Stimulated activated CD4-positive, alpha-beta T cell treated with anti-CD3 and anti-CD28 coated beads, Interleukin-1b, Interleukin-23, amount 100 ng/mL, for 48 hours (primary cell): ENCODE results near the gene MGRN1.
A peak's percentile ranks its signal among the peaks of the same experiment; 100 is the strongest.

Experiments used
- DNase-seq: peaks from one replicate; pipeline ENCODE4 v3.0.0-alpha.2; 2020

MGRN1 gene

DNA sequence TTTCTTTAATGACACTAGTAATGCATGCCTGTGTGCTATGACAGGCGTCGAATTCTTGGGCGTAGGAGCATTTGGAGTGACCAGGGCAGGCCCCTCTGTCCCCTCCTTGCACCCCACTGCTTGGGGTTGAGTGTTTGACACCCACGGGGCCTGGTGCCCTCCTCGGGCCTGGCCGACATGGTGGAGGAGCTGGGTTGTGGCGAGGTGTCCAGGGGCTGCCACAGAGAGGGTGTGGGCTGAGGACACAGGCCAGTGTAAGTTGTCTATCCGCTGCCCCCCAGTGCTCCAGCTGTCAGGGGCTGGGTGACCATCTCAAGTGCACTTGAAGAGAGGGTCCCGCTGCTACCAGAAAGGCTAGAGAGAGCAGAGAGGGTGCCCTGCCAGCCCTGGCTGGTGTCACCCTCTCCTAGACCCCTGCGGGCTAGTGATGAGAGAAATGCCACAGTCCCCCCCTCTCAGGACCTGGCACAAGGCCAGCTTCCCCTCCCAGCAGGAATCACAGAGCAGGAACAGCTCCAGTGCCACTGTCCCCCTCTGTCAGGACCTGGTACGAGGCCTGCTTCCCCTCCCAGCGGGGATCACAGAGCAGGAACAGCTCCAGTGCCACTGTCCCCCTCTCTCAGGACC lies 30.5 kb downstream of the MGRN1 start:
- DNase-seq, result no peak

GRCh38 chr16:4655801-4656200 lies 31.2 kb downstream of the MGRN1 start:
- no peak for DNase-seq

DNA sequence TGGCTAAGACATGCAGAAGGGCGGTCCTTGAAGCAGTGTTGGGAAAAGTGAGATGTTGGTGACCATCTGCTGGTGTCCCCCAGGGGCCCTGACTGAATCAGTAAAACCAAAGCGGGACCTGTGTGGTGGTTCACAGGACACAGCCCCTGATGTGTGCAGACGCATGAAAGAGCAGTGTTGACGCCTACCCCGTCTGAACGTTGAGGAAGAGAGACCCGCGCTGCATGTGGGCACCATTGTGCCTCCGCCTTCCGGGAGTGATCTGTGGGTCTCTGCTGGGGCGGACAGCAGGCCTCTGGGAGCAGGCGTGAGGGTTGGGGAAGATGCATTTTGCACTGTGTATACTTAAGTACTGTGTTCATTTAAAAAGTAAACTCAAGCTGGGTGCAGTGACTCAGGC lies 31.6 kb downstream of the MGRN1 start:
- no peak for DNase-seq

GRCh38 chr16:4656695-4657686 lies 32.4 kb downstream of the MGRN1 start:
- DNase-seq, result no peak

DNA sequence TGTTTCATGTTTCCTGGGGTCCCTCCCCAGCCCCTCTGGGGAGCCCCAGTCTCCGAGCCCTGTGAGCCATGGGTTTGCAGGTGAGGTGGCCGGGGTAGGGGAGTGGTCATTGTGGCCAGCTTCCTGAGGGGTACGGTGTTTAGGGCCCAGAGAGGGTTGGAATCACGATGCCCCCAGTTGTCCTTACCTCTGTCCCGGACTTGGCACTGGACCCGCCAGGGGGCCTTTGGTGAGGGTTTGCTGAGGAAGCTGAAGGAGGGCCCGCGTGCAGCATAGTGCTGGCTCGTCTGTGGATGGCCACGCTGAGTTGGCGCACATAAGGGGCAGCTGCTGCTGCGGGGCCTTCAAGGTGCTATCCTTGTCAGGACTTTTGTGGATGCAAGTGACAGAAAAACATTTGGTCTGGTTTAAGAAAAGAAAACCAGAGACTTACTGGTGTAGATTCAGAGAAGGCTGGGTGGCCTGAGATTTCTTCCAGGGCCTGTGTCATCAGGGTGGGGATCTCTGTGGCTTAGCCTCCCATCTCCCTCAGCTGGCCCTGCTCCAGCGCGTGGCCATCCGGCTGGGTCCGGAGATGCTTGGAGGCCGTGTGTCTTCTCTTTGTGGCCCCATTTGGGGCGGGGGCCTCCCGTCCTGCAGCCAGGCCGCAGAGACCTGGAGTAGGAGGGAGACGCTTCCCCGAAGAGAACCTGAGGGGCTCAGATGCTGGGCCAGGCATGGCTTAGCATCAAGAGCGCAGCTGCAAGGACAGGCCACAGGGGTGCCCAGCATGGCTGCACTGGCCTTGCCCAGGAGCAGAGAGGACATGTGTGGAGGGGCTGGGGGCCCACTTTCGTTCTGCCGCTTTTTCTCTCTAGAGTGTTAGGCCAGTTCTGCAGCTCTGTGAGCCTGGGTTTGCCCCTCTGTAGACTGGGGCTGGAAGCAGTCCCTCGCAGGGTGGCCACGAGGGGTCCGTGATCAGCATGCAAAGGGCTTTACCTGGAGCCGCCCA lies 35.0 kb downstream of the MGRN1 start:
- DNase-seq, result no peak

DNA sequence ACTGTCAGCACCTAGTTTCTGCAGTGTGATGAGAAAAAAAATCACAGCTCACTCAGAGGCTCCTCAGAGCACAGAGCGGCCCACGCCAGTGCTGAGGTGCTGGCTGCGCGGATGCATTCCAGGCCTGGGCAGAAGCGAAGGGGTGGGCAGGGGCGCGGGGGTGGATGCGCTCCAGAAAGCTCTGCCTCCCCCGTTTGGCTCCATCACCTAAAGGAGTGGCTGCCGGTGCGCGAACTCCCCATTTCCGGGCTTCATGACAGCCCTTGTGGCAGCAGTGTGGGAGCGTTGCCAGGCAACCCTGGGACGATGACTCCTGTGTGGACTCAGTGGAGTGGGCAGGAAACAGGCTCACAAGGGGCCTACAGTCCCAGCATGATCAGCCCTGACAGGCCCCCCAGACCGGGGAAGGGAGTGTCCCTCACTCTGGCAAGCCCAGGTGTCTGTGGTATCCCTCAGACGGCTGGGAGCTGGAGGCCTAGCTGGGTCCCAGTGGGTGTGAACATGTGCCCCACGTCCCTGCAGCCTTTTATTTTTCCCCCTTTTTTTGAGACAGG lies 35.9 kb downstream of the MGRN1 start:
- peak; percentile 71 for DNase-seq

- DNase-seq, result no peak
Measured at GRCh38 chr16:4661661-4662060, 37.0 kb downstream of the MGRN1 start.

- DNase-seq, result no peak
Measured at GRCh38 chr16:4663465-4663776, 38.8 kb downstream of the MGRN1 start.

GRCh38 chr16:4663777-4664465 lies 39.3 kb downstream of the MGRN1 start:
- DNase-seq, result no peak

- peak; percentile 53 for DNase-seq
Measured at GRCh38 chr16:4664538-4665418, 40.2 kb downstream of the MGRN1 start.

DNA sequence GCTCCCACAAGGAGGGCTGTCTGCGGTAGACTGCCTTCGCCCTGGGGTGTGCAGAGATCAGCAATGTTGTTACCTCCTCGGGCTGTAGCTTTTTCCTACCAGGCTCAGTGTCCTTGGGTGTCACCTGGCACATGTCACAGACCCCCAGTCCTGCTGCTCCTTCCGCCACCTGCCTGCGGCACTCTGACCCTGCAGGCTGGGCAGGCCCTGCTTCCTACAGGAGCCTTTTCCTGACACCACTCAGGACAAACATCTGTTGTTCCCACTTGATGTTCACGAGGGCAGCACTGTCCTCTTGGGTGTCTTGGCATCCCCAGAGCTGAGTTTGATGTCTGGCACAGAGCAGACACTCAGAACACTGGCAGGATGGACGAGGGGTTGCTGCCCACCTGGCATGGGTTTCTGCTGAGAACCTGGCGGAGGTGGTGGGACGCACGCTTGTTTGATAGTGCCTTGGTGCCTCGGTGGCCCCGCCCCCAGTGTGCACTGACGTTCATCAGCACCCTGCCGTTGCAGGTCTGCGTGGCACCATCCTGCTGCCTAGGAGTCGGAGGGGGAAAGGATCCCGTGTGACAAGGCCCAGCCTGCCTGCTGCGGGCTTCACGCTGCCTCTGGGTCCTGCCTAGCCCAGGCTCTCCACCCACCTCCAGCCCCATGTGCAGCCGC lies 42.0 kb downstream of the MGRN1 start:
- no peak for DNase-seq

- DNase-seq, result no peak
Measured at GRCh38 chr16:4667203-4667963, 42.8 kb downstream of the MGRN1 start.

GRCh38 chr16:4668313-4668960 lies 43.8 kb downstream of the MGRN1 start:
- DNase-seq, result no peak

GRCh38 chr16:4673387-4674046 lies 48.9 kb downstream of the MGRN1 start:
- DNase-seq, result no peak

GRCh38 chr16:4674926-4675530 lies 50.4 kb downstream of the MGRN1 start:
- no peak for DNase-seq

DNA sequence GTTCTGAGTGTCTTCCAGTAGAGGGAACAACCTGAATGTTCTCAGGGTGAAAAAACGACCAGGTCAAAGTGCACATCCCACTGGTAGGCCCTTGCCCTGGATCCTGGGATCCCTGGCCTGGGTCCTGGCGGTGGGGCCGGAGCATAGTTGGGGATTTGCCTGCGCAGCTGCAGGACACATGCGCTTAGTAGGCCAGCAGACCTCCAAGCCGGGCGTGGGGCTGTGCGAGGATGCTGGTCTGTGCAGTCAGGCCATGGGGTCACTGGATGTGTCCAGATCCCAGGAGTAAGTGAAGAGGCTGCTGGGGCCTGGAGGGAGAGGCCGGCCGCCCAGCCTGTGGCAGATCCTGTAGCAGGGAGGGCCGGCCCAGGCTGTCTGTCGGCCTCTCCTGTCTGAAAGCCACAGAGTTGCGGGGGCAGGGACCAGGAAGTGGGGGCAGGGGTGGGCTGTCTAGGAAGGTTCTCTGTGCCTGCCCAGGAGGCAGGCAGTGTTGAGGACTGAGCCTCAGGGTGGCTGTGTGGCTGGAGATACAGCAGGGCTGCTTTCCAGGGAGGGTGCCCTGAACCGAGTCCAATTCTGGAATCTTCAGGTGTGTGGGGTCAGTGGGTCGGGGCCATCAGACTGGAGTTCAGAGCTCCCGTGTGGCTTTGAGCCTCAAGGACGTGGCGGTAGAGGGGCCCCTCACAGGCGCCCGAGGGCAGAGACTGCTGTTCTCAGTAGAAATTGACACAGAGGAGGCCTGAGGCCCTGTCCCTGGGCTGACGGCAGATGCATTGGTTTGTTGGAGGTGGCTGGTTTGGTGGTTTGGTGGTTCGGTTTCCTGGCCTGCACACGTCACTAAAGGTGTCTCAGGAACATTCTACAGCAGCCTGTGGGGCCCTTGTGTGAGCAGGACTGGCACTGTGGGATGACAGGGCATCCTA lies 51.5 kb downstream of the MGRN1 start:
- DNase-seq, result peak; percentile 79

- no peak for DNase-seq
Measured at GRCh38 chr16:4676831-4677230, 52.2 kb downstream of the MGRN1 start.
